D721Med (cell line): ENCODE data around the gene CHST8.

Source experiments
- DNase-seq: peaks from one replicate; pipeline ENCODE4 v3.0.0; 2011; ENCODE audit warnings: low spot score; ENCODE audit not compliant: insufficient read length
- FAIRE-seq: peaks from 2 replicates; lab custom pipeline; 2011; peaks lifted over from hg19 to GRCh38; lab: Jason Lieb, UNC
- CTCF ChIP-seq: IDR thresholded peaks from 2 replicates; pipeline ENCODE4 v1.5.1; 2012; ENCODE audit warnings: mild to moderate bottlenecking, control low read depth; ENCODE audit not compliant: insufficient read depth; ENCODE audit errors: missing control alignments

CHST8 gene

GRCh38 chr19:33638167-33639034 is 16.6 kb downstream of the CHST8 start:
- DNase-seq = no peak
- no peak for TF ChIP-seq CTCF
- FAIRE-seq = no peak

GRCh38 chr19:33639035-33639681 is 17.4 kb downstream of the CHST8 start:
- DNase-seq = peak; percentile 53
- TF ChIP-seq CTCF = no peak
- no peak for FAIRE-seq

- no peak for TF ChIP-seq CTCF
- FAIRE-seq (no peak), DNase-seq (no peak)
Observed at GRCh38 chr19:33640773-33641172, 19.0 kb downstream of the CHST8 start.

GRCh38 chr19:33641261-33641660 is 19.5 kb downstream of the CHST8 start:
- no peak for TF ChIP-seq CTCF
- FAIRE-seq = no peak
- no peak for DNase-seq

- FAIRE-seq = no peak
- TF ChIP-seq CTCF = no peak
- DNase-seq = no peak
Observed at GRCh38 chr19:33641956-33642498, 20.3 kb downstream of the CHST8 start.

- DNase-seq (no peak), FAIRE-seq (no peak)
- TF ChIP-seq CTCF = no peak
Observed at GRCh38 chr19:33644284-33644836, 22.6 kb downstream of the CHST8 start.
